Measurements from ENCODE around the gene ELP1. TPM values are rescaled to one million over a fixed set of nuclear protein-coding genes. Genes with fewer than 3 reads are reported as not detected.

Gene ELP1
- total and polyA plus RNA-seq, 2 experiments from 2014 or later = 9.1 to 46.3 TPM

GRCh38 chr9:108860764-108861163 is 73.2 kb downstream of the ELP1 start:
- H3K4me3 Mint-ChIP-seq = no peak overlapping the region
- H3K79me2 ChIP-seq (replicated peaks; ENCODE audit: insufficient read depth) = no peaks in the 10 kb centered on the region

More at GRCh38 chr9:108860764-108861163, 73.2 kb downstream of the ELP1 start:
- no peaks in the 10 kb centered on the region for H3K4me1 Mint-ChIP-seq
- DNase-seq (ENCODE audit: low spot score) (no peak), ATAC-seq (no peak)
- H3F3A ChIP-seq (replicated peaks; ENCODE audit: low read depth) = no peaks in the 10 kb centered on the region
- peaks cover 9% of the 10 kb centered on the region for H3K27me3 Mint-ChIP-seq (ENCODE audit: insufficient read depth, low read depth, poor library complexity)
- H3K9me3 Mint-ChIP-seq = no peaks in the 10 kb centered on the region
- no peak for TF ChIP-seq ETS1 (IDR thresholded peaks at IDR 0.05)
- no peak for TF ChIP-seq NANOG (IDR thresholded peaks at IDR 0.05; ENCODE audit: borderline replicate concordance)
- no peak for TF ChIP-seq ZNF462 (CRISPR knock-in tag; IDR thresholded peaks at IDR 0.05)
- no peak for TF ChIP-seq EZH2phosphoT487 (IDR thresholded peaks at IDR 0.05; ENCODE audit: unreplicated experiment)
- no peak for TF ChIP-seq CTCF (conservative IDR thresholded peaks at IDR 0.05; ENCODE audit: low read depth in 2 of 2)
- no peak for TF ChIP-seq REST (IDR thresholded peaks at IDR 0.05; ENCODE audit: unreplicated experiment)
- TF ChIP-seq STAT1 (IDR thresholded peaks at IDR 0.05; ENCODE audit: unreplicated experiment) = no peak
- no peak for TF ChIP-seq JUNB (IDR thresholded peaks at IDR 0.05; ENCODE audit: unreplicated experiment)
- TF ChIP-seq CREB1 (CRISPR knock-in tag; IDR thresholded peaks at IDR 0.05; ENCODE audit: low read depth) = no peak
- no peak for TF ChIP-seq EZH2 (IDR thresholded peaks at IDR 0.05; ENCODE audit: low read depth, unreplicated experiment)
- TF ChIP-seq POLR2AphosphoS5 (IDR thresholded peaks at IDR 0.05; ENCODE audit: low read depth) = no peak
- TF ChIP-seq ZNF114 (CRISPR knock-in tag; IDR thresholded peaks at IDR 0.05) = no peak
- TF ChIP-seq ZNF331 (CRISPR knock-in tag; IDR thresholded peaks at IDR 0.05; ENCODE audit: low read depth) = no peak
- no peaks in the 10 kb centered on the region for H3K4me1 ChIP-seq (ENCODE audit: insufficient read depth)
- no peaks in the 10 kb centered on the region for H4K20me1 ChIP-seq (replicated peaks; ENCODE audit: insufficient read depth)
- H3K36me3 Mint-ChIP-seq (ENCODE audit: low read depth) = no peaks in the 10 kb centered on the region
- no peaks in the 10 kb centered on the region for H3K27me3 ChIP-seq (ENCODE audit: insufficient read depth)
- H3K36me3 ChIP-seq (ENCODE audit: insufficient read depth) = no peaks in the 10 kb centered on the region
- no peaks in the 10 kb centered on the region for H3K9me2 ChIP-seq (ENCODE audit: insufficient read depth)
- no peak overlapping the region for H3K27ac ChIP-seq (ENCODE audit: low read depth)
- no peak overlapping the region for H3K4me3 ChIP-seq
- no peak overlapping the region for H3K4me2 ChIP-seq
- no peak overlapping the region for H2AFZ ChIP-seq
- no peak overlapping the region for H3K27ac Mint-ChIP-seq

Measured in GM23338 (cell line).